Right lobe of liver (tissue), 6 donors: ENCODE data around the gene ACYP1. TPM values are rescaled to one million over a fixed set of nuclear protein-coding genes. Genes with fewer than 3 reads are reported as not detected.

Experiments
- ATAC-seq, 4 donors: fragments of 200-7000 bp; cut with Tn5 transposase; one replicate each; pipeline ENCODE4 v1.9.1; 2020; ENCODE audit warnings: mild to moderate bottlenecking in 4 of 4, moderate library complexity in 4 of 4
- DNase-seq, 3 donors: peaks; one replicate each; pipeline ENCODE4 v3.0.0-alpha.2; 2020
- H3K27ac ChIP-seq, 3 donors: fragments of 200-600 bp; one replicate each; pipeline ENCODE4 v1.8.0; 2022
- H3K27me3 ChIP-seq, 2 donors: fragments of 200-600 bp; one replicate each; pipeline ENCODE4 v1.8.0; 2022
- H3K36me3 ChIP-seq, 4 donors: fragments of 200-600 bp; sonication (generic) in 1 of 4; one replicate each; pipeline versions ENCODE4 v1.5.1 to v1.8.0; 2017 to 2022; ENCODE audit warnings: control low read depth in 1 of 4
- H3K4me1 ChIP-seq, 4 donors: fragments of 200-600 bp; sonication (generic) in 1 of 4; one replicate each; pipeline versions ENCODE4 v1.5.1 to v1.8.0; 2017 to 2022; ENCODE audit warnings: control low read depth in 1 of 4
- H3K4me3 ChIP-seq, 3 donors: fragments of 200-600 bp; one replicate each; pipeline ENCODE4 v1.8.0; 2022
- H3K9me3 ChIP-seq, 4 donors: fragments of 200-600 bp; sonication (generic) in 1 of 4; one replicate each; pipeline versions ENCODE4 v1.5.1 to v1.8.0; 2017 to 2022; ENCODE audit warnings: control low read depth in 1 of 4
- CTCF ChIP-seq, 4 donors: fragments of 200-600 bp in 3 of 4; fragments of 450-650 bp in 1 of 4; IDR thresholded peaks; one replicate each; pipeline versions ENCODE4 v1.5.1 to v1.8.0; 2016 to 2022; ENCODE audit warnings: antibody characterized with exemption in 4 of 4, mild to moderate bottlenecking in 2 of 4
- POLR2A ChIP-seq: fragments of 450-650 bp; IDR thresholded peaks from one replicate; pipeline ENCODE4 v1.6.1; 2017; ENCODE audit warnings: antibody characterized with exemption, mild to moderate bottlenecking
- WGBS: methylation state at CpG from one replicate; pipeline ENCODE4 v1.1.6; 2018; ENCODE audit warnings: low coverage, low lambda C conversion rate; ENCODE audit not compliant: insufficient coverage; ENCODE audit errors: missing lambda C conversion rate; 5-methylcytosine and 5-hydroxymethylcytosine counted together
- intact Hi-C, 2 donors: fragments of 100-400 bp; cut with DNase I; formaldehyde crosslinking; loops; one replicate each; pipeline versions ENCODE4 v1.11.2 to v1.14.1; 2022
- total RNA-seq, 6 experiments: library from RNA; depleted of rRNA in 2 of 6; stranded (reverse); fragments of >200 nt in 2 of 6; fragmentation: NEBNext Ultra II Directional in 3 of 6; extraction: Animal tissue kit (Norgen Biotek cat#: 25700) in 3 of 6; gene quantifications; one replicate each; pipeline versions ENCODE4 v1.1.0 to v1.2.4, GENCODE V29; 2016 to 2023
- donor health status: DM: no; HTN: yes; CAD: no.
- donor health status: DM: no; HTN: no; CAD: no.
- donor health status: DM: no; HTN: no; CAD: no.
- donor health status: DM: no; HTN: yes; CAD: no.
- donor health status: DM: no; HTN: yes; CAD: no.

The ACYP1 gene
- total RNA-seq, 6 experiments from 2014 or later, result 1.7 to 6.6 (median 3.6) TPM

GRCh38 chr14:75053396-75054291 lies 10.2 kb downstream of the ACYP1 start:
- no peak for ATAC-seq

DNA sequence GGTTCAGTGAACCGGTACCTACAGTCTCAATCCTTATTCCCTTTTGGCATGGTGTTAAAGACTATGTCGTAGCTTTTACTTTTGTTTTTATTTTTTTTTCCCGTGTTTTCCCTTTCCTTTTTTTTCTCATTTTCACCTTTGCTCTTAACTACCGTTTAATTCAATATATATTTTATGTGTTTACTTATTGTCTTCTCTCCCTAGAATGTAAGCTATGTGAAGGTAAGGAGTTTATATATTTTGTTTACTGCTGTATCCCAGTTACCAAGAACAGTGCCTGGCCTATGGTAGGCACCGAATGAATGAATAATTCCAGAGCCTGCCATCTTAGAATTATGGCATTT lies 12.3 kb downstream of the ACYP1 start:
- ATAC-seq (peak in 1 of 4 donors; percentile 8), DNase-seq (no peak)
- Histone ChIP-seq H3K27ac (peak overlapping the region in 2 of 3 donors; percentile 85), H3K27me3 (no peaks in the 10 kb centered on the region), H3K36me3 (no peaks in the 10 kb centered on the region), H3K9me3 (no peaks in the 10 kb centered on the region), H3K4me1 (peaks cover 0 to 7% (median 3%) of the 10 kb centered on the region in 4 donors), H3K4me3 (peak overlapping the region; percentile 47 to 72 (median 65))
- 17% methylated on average over 5 of the region's 5 CpGs for WGBS
- TF ChIP-seq POLR2A (no peak), CTCF (IDR thresholded peaks at IDR 0.05) (no peak)
- intact Hi-C loops, result no loop called here

More at GRCh38 chr14:75053396-75054291, 10.2 kb downstream of the ACYP1 start:
- no peak overlapping the region for H3K4me3 ChIP-seq
- H3K27me3 ChIP-seq, result no peaks in the 10 kb centered on the region
- no peak for DNase-seq
- H3K36me3 ChIP-seq, result no peaks in the 10 kb centered on the region
- H3K4me1 ChIP-seq, result peaks cover 0 to 7% (median 3%) of the 10 kb centered on the region in 4 donors
- WGBS, result 61% methylated on average over 4 of the region's 5 CpGs
- intact Hi-C loops, result no loop called here
- TF ChIP-seq CTCF (IDR thresholded peaks at IDR 0.05) (no peak), POLR2A (no peak)
- H3K27ac ChIP-seq, result no peak overlapping the region
- no peaks in the 10 kb centered on the region for H3K9me3 ChIP-seq

DNA sequence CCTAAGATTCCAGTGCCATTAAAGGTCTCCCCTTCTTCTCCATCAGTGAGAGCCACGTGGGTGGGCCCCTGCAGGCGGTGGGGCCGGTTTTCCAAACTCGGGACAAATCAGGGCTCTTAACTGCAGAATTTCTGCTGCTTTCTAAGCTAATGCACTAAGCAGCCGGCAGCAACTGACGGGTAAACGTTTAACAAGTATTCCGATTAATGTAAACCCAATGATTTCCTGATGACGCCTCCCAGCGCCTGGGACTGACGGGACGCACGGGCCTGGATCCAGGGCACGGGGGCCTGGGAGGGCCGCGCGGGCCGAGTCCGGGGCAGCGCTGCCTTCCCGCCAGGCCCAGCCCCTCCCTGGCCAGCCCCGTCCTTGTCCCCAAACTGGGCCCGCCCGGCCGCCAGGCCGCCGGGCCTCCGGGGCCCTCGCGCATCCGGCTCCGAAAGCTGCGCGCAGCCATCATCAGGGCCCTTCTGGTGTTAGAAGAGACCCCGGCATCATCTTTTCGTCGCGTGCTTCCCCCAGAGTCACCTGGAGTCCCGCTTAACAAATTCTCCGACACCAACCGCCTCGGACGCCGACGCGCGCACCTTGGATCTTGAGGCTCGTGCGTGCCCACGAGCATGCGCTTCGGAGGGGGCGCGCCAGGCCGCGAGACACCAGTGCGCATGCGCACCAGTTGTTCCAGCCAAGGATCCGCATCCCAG lies 12.8 kb downstream of the ACYP1 start, which contains the start of gene MLH3:
MLH3 (minus strand) TSS at position 616 of the 704 bp plus-strand sequence. CDS start 1,812 bp downstream, outside the sequence.
- TF ChIP-seq POLR2A (peak; percentile 86), CTCF (IDR thresholded peaks at IDR 0.05) (no peak)
- ATAC-seq (peak; percentile 92 to 97 (median 95)), DNase-seq (peak; percentile 86 to 89 (median 88))
- peaks cover 0 to 7% (median 3%) of the 10 kb centered on the region in 4 donors for H3K4me1 ChIP-seq
- H3K4me3 ChIP-seq, result peak within 1 kb of the TSS; percentile 47 to 72 (median 65)
- intact Hi-C loops, result no loop called here
- H3K27me3 ChIP-seq, result no peaks in the 10 kb centered on the region
- peak within 1 kb of the TSS; percentile 85 to 90 (median 85) for H3K27ac ChIP-seq
- 1% methylated on average over 15 of the region's 59 CpGs for WGBS
- H3K9me3 ChIP-seq, result no peaks in the 10 kb centered on the region
- H3K36me3 ChIP-seq, result no peaks in the 10 kb centered on the region

DNA sequence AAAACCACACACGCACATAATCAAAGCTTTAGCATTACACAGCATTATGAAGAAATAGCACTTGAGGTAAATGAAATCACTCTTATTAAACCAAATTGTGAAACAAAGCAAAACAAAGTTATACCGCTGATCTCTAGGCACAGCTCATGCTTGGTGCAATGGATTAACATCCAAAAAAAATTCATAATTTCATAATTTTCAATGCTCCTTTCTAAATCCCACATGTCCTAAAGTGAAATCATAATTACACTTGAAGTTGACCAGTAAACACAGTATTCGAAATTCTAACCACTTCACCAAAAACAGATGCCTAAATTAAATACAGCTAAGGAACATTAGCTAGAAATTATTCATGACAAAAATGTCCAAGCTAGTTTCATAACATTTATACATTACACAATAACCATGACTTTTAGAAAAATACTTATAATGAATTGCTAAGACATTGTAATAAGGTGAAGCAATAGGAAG lies 14.1 kb downstream of the ACYP1 start:
- WGBS, result 59% methylated on average over 3 of the region's 3 CpGs
- H3K27ac ChIP-seq, result no peak overlapping the region
- H3K4me3 ChIP-seq, result no peak overlapping the region
- ATAC-seq (no peak), DNase-seq (no peak)
- H3K9me3 ChIP-seq, result no peaks in the 10 kb centered on the region
- no peak for TF ChIP-seq CTCF (IDR thresholded peaks at IDR 0.05)
- no peak for TF ChIP-seq POLR2A
- no peaks in the 10 kb centered on the region for H3K36me3 ChIP-seq
- intact Hi-C loops, result no loop called here
- no peaks in the 10 kb centered on the region for H3K27me3 ChIP-seq
- peaks cover 0 to 7% (median 3%) of the 10 kb centered on the region in 4 donors for H3K4me1 ChIP-seq
